ENCODE measurements around the gene CNFN.

Gene CNFN

DNA sequence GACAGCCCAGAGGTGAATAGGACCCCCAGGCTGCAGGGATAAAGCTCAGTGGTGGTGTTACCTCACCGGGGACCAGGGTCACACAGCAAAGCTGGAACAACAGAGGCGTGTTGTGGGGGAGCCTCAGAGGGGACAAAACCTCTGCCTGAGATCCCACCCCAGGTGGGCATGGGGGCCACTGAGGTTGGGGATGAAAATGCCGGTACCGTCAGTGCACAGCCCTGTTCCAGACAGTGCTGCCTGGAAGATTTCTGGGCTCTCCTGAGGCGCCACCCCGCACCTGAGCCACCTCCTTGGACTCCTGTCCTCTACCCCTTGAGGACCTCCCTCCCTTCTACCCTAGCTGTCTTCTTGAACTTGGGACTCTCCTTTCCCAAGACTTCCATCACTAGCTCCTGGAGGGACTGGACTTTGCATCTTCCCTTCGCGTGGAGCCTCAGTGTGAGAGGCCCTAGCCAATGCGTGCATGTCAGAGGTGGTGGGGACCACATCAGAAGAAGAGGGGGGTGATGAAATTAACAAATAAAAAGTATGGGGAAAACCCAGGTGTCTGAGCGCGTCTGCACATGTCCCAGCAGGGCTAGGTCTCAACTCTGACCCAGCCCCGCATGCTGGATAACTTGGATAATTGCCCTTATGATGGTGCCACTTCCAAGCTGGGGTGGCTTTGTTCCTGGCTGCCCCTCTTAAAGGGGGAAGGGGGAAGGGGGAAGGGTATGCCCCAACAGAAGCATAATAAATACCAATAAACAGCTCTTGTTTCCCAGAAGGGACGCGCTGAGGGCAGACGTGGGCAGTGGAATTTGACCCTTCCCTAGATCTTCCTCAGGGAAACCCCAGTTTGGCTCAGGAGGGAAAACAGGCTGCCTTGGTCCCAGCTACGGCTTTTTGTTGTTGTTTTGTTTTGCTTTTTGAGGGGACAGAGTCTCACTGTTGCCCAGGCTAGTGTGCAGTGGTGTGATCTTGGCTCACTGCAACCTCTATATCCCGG lies 11.6 kb downstream of the CNFN start:
- no peak overlapping the region for H3K4me3 ChIP-seq (ENCODE audit: low read depth, low read length)
- DNase-seq (ENCODE audit: low read depth) = no peak

DNA sequence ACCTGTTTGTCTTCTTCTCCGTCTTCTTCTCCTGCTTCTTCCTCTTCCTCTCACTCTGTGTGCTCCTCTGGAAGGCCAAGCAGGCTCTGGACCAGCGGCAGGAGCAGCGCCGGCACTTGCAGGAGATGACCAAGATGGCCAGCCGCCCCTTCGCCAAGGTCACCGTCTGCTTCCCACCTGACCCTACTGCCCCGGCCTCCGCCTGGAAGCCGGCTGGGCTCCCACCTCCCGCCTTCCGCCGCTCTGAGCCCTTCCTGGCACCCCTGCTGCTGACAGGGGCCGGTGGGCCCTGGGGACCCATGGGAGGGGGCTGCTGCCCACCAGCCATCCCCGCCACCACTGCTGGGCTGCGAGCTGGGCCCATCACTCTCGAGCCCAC lies 13.9 kb downstream of the CNFN start:
- no peak for DNase-seq (ENCODE audit: low read depth)

GRCh38 chr19:42375415-42376176 lies 14.5 kb downstream of the CNFN start:
- no peak for DNase-seq (ENCODE audit: low read depth)
- H3K4me3 ChIP-seq (ENCODE audit: low read depth, low read length) = no peak overlapping the region

More for the DNA sequence above, 13.9 kb downstream of the CNFN start:
- no peak overlapping the region for H3K4me3 ChIP-seq (ENCODE audit: low read depth, low read length)

DNA sequence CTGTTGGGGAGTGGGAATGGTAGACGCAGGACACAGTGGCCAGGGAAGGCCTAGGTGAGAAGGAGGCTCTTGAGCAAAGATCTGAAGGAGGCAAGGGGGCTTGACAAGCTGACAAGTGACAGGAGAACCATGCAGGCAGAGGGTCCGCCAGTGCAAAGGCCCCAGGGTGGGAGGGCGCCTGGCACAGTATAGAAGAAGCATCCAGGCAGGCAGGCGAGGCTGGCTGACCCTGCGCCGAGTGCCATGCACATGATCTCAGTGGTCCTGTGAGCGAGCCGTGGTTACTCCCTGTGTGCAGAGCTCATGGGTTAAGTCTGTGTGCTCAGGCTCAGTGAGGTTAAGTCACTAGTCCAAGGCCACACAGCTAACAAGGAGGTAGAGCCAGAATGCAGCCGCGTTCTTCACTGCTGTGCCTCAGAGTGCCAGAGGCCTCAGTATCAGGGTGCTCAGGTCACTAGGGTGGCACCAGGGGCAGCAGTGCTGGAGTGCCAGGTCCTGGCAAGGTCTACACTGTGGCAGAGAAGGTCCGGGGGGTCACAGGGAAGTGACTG lies 15.2 kb downstream of the CNFN start:
- no peak for DNase-seq (ENCODE audit: low read depth)
- H3K4me3 ChIP-seq (ENCODE audit: low read depth, low read length) = no peak overlapping the region

- DNase-seq (ENCODE audit: low read depth) = no peak
- H3K4me3 ChIP-seq (ENCODE audit: low read depth, low read length) = no peak overlapping the region
These were observed 19.4 kb downstream of the CNFN start for GRCh38 chr19:42370626-42371175.

- no peak for DNase-seq (ENCODE audit: low read depth)
- H3K4me3 ChIP-seq (ENCODE audit: low read depth, low read length) = no peak overlapping the region
These were observed 20.0 kb downstream of the CNFN start for GRCh38 chr19:42370068-42370520.

DNA sequence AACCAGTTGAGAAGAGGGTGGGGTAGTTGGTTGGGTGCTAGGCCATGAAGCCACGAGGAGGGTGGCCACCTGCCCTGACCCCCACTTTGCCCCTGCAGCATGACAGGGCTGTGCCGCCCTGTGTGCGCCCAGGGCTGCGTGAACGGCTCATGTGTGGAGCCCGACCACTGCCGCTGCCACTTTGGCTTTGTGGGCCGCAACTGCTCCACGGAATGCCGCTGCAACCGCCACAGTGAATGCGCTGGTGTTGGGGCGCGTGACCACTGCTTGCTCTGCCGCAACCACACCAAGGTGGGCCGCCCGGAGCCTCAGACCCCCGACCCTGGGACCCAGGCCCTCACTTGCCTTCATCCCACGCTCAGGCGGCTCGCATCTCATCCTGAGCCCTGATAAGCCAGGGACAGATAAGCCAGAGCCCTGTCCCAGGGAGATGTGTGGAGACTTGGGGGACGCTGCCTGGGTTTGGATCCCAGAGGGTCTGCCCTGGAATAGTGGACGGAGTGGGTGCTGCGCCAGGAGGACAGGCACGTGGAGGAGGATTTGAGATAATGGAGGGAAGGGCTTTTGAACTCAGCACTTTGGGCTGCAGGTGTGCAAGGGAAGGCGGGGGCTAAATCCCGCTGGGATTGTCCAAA lies 20.5 kb downstream of the CNFN start:
- H3K4me3 ChIP-seq (ENCODE audit: low read depth, low read length) = no peak overlapping the region
- no peak for DNase-seq (ENCODE audit: low read depth)

- no peak for DNase-seq (ENCODE audit: low read depth)
- H3K4me3 ChIP-seq (ENCODE audit: low read depth, low read length) = no peak overlapping the region
These were observed 21.3 kb downstream of the CNFN start for GRCh38 chr19:42368765-42369164.

- no peak overlapping the region for H3K4me3 ChIP-seq (ENCODE audit: low read depth, low read length)
These were observed 21.7 kb downstream of the CNFN start for GRCh38 chr19:42368360-42368759.

DNA sequence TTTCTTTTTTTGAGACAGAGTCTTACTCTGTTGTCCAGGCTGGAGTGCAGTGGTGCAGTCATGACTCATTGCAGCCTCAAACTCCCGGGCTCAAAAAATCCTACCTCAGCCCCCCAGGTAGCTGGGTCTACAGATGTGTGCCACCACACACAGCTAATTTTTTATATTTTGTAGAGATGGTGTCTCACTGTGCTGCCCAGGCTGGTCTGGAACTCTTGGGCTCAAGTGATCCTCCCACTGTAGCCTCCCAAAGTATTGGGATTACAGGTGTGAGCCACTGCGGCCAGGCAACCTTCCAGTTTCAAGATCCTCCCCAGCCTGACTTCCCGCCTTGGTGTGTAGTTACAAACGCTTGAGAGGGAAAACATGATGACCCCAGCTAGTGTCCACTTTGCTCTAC lies 22.2 kb downstream of the CNFN start:
- H3K4me3 ChIP-seq (ENCODE audit: low read depth, low read length) = no peak overlapping the region
- no peak for DNase-seq (ENCODE audit: low read depth)

More at GRCh38 chr19:42368360-42368759, 21.7 kb downstream of the CNFN start:
- DNase-seq (ENCODE audit: low read depth) = no peak

GRCh38 chr19:42366673-42367072 lies 23.4 kb downstream of the CNFN start:
- DNase-seq (ENCODE audit: low read depth) = no peak
- H3K4me3 ChIP-seq (ENCODE audit: low read depth, low read length) = no peak overlapping the region

DNA sequence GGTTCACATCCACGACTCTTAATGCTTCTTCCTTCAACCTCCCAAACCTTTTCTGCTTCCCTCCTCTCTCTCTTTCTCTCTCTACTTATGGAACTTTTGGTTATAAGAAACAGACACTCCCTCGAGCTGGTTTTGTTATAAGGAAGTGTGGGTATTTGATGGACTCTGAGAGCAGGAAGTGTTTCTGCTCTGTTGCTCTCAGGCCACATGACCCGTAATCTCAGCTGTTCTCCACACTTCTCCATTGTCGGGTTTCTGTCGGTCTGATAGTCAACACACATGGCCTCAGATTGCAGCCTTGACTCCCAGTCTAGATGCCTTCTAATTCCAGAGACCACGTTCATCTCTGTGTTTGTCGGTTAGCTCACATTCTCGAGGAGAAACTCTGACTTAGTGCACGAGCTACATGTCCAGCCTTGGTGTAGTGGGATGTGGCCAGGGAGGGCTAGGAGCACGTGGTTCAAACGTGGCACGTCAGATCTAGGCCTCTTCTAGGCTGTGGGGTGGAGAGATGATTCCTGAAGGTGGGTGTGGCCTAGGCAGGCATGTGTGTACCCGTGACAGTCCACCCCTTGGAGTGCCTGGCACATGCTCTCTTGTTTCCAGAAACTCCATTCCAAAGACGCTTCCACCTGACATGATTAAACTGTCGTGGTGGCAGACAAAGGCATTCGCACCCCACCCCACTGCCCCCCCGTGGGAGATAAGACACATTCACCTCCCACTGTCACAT lies 26.3 kb downstream of the CNFN start:
- H3K4me3 ChIP-seq (ENCODE audit: low read depth, low read length) = no peak overlapping the region
- no peak for DNase-seq (ENCODE audit: low read depth)

- no peak overlapping the region for H3K4me3 ChIP-seq (ENCODE audit: low read depth, low read length)
- DNase-seq (ENCODE audit: low read depth) = no peak
These were observed 27.1 kb downstream of the CNFN start for GRCh38 chr19:42362891-42363440.

DNA sequence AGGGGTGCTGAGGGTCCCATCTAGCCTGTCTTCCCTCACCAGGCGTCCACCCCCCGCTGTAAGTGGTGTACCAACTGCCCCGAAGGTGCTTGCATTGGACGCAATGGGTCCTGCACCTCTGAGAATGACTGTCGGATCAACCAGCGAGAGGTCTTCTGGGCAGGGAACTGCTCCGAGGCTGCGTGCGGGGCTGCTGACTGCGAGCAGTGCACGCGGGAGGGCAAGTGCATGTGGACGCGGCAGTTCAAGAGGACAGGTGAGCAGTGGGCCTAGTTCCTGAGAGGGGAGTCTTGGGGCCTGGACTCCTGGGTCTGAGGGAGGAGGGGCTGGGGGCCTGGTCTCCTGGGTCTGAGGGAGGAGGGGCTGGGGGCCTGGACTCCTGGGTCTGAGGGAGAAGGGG lies 27.8 kb downstream of the CNFN start:
- no peak for DNase-seq (ENCODE audit: low read depth)
- H3K4me3 ChIP-seq (ENCODE audit: low read depth, low read length) = no peak overlapping the region

GRCh38 chr19:42361545-42361910 lies 28.6 kb downstream of the CNFN start:
- no peak for DNase-seq (ENCODE audit: low read depth)

DNA sequence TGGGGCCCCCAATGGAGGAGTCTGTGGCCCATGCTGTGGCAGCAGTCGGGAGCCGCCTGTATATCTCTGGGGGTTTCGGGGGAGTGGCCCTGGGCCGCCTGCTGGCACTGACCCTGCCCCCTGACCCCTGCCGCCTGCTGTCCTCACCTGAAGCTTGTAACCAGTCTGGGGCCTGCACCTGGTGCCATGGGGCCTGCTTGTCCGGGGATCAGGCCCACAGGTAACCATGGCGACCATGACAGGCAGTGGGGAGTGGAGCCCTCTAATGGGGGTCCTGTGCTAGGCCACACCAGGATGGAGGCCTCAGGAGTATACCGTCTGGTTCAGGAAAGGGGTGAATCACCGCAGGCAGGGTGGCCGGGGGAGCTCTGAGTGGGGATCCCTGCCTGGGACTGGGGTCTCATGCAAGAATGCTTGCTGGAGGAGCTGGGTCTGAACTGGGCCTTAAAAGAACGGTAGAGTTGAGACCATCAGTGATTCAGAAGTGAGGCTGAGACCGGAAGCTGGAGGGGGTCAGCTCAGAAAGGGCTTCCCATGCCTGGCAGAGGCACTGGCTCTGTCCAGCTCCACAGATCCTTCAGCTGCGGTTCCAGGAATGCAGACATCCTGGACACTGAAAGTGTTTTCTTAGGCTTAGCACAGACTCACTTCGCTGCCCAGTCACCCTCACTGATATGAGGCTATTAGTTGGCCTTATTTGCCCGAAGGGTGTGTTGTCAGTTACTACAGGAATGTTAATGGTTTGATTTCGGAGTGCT lies 29.1 kb downstream of the CNFN start:
- DNase-seq (ENCODE audit: low read depth) = no peak

More at GRCh38 chr19:42361545-42361910, 28.6 kb downstream of the CNFN start:
- H3K4me3 ChIP-seq (ENCODE audit: low read depth, low read length) = no peak overlapping the region

GRCh38 chr19:42357290-42357689 lies 32.8 kb downstream of the CNFN start:
- H3K4me3 ChIP-seq (ENCODE audit: low read depth, low read length) = no peak overlapping the region
- DNase-seq (ENCODE audit: low read depth) = no peak

More for the DNA sequence above, 29.1 kb downstream of the CNFN start:
- H3K4me3 ChIP-seq (ENCODE audit: low read depth, low read length) = no peak overlapping the region

DNA sequence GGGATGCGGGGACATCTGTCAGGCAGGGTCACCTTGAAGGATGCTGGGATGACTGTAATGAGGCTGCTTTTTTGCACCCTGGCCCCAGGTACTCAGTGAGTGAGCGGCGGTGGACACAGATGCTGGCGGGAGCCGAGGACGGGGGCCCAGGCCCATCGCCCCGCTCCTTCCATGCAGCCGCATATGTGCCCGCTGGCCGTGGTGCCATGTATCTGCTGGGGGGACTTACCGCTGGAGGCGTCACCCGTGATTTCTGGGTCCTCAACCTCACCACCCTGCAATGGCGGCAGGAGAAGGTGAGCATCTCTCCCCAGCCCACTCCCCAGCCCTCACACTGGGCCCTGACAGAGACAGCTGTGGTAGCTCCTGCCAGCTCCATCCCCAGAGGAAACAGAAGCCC lies 33.4 kb downstream of the CNFN start:
- no peak overlapping the region for H3K4me3 ChIP-seq (ENCODE audit: low read depth, low read length)
- no peak for DNase-seq (ENCODE audit: low read depth)

All from skeletal muscle cell (primary cell).